NB4 (cell line): ENCODE data around the gene SLC39A5.

Experiments
- CTCF ChIP-seq: IDR thresholded peaks from one replicate; pipeline ENCODE4 v1.5.1; 2012; ENCODE audit warnings: low read depth, low read length
- MYC ChIP-seq: IDR thresholded peaks from 2 replicates; pipeline ENCODE4 v1.6.1; 2011; ENCODE audit warnings: low read depth, low read length

GRCh38 chr12:56248711-56249110 is 18.9 kb downstream of the SLC39A5 start:
- no peak for TF ChIP-seq MYC
- no peak for TF ChIP-seq CTCF
